ENCODE measurements around the gene ZBTB21.
"Not testable (repeated sequence)": the region's sequence is repeated elsewhere in the genome, so short reads cannot be mapped to it uniquely, and the experiment has no call there.

Gene ZBTB21

GRCh38 chr21:42019101-42019605, 9.0 kb upstream of the ZBTB21 start:
- DNase-seq (ENCODE audit: low spot score), result no peak

GRCh38 chr21:42017022-42017421, 6.9 kb upstream of the ZBTB21 start:
- DNase-seq (ENCODE audit: low spot score), result no peak

- DNase-seq (ENCODE audit: low spot score), result no peak
Observed at GRCh38 chr21:42016364-42016985, 6.3 kb upstream of the ZBTB21 start.

GRCh38 chr21:42013931-42014330, 3.8 kb upstream of the ZBTB21 start:
- no peak for DNase-seq (ENCODE audit: low spot score)

- no peak for DNase-seq (ENCODE audit: low spot score)
Observed at GRCh38 chr21:42013376-42013775, 3.2 kb upstream of the ZBTB21 start.

- DNase-seq (ENCODE audit: low spot score), result no peak
Observed at GRCh38 chr21:42012763-42013329, 2.7 kb upstream of the ZBTB21 start.

GRCh38 chr21:42012344-42012743, 2.2 kb upstream of the ZBTB21 start:
- no peak for DNase-seq (ENCODE audit: low spot score)

- peak; percentile 33 for DNase-seq (ENCODE audit: low spot score)
Observed at GRCh38 chr21:42010507-42011495, 641 bp upstream of the ZBTB21 start.

GRCh38 chr21:42009018-42009830, 936 bp downstream of the ZBTB21 start:
- DNase-seq (ENCODE audit: low spot score), result peak; percentile 42

- DNase-seq (ENCODE audit: low spot score), result no peak
Observed at GRCh38 chr21:42007356-42007940, 2.7 kb downstream of the ZBTB21 start.

- DNase-seq (ENCODE audit: low spot score), result no peak
Observed at GRCh38 chr21:42006765-42007164, 3.4 kb downstream of the ZBTB21 start.

GRCh38 chr21:42004406-42005199, 5.6 kb downstream of the ZBTB21 start:
- no peak for DNase-seq (ENCODE audit: low spot score)

- no peak for DNase-seq (ENCODE audit: low spot score)
Observed at GRCh38 chr21:42003051-42003461, 7.1 kb downstream of the ZBTB21 start.

- DNase-seq (ENCODE audit: low spot score), result no peak
Observed at GRCh38 chr21:42002421-42002958, 7.7 kb downstream of the ZBTB21 start.

GRCh38 chr21:42001781-42002180, 8.4 kb downstream of the ZBTB21 start:
- no peak for DNase-seq (ENCODE audit: low spot score)

GRCh38 chr21:42000908-42001307, 9.3 kb downstream of the ZBTB21 start:
- DNase-seq (ENCODE audit: low spot score), result no peak

- DNase-seq (ENCODE audit: low spot score), result no peak
Observed at GRCh38 chr21:41997657-41998056, 12.5 kb downstream of the ZBTB21 start.

- DNase-seq (ENCODE audit: low spot score), result no peak
Observed at GRCh38 chr21:41995577-41995976, 14.6 kb downstream of the ZBTB21 start.

GRCh38 chr21:41994613-41995012, 15.5 kb downstream of the ZBTB21 start:
- DNase-seq (ENCODE audit: low spot score), result not testable (repeated sequence)

- DNase-seq (ENCODE audit: low spot score), result no peak
Observed at GRCh38 chr21:41993744-41994143, 16.4 kb downstream of the ZBTB21 start.
